ENCODE data around the gene CASKIN1.

DNA sequence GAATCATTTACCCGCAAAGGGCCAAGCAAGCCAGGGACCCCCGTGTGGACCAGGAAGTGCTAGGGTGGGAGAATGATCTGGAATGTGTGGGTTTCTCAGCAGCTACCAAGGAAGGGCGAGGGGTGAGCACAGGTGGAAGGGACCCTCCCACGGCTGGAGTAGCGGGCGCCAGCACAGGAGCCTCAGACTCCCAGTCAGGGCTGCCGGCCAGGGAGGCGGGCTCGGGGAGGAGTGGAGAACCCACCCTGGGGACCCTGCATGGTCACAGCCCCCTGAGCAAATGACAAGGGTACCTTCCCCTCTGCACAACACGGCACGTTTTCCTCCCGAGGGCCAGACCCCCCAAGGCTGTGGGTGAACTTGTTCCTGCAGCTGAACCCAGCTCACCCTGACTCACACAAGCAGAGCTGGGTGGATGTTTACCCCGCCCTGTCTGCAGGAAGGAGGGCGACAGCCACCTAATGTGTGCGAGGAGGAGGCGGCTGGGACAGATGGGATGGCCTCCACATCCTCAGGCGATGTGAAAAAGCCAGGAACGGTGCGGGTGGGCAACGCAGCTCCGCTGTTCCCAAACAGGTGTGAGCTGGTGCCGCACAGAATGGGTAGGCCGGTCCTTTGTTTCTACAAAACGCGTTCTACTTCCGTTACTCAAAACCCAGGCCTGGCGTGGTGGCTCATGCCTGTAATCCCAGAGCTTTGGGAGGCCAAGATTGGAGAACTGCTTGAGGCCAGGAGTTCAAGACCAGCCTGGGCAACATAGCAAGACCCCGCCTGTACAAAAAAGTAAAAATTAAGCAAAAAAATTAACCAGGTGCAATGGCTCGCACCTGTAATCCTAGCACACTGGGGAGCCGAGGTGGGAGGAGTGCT is 48.8 kb upstream of the CASKIN1 start:
- TF ChIP-seq GATA3 (IDR thresholded peaks at IDR 0.05; ENCODE audit: low read depth, low read length) (no peak), GATA2 (IDR thresholded peaks at IDR 0.05; ENCODE audit: low read depth, low read length) (no peak)

All from SH-SY5Y (cell line).